GM21390 (cell line): ENCODE measurements around the gene RAB5IF.

Source experiments
- ATAC-seq: cut with Tn5 transposase; IDR thresholded peaks from one replicate; pipeline ENCODE4 v1.9.1; 2021; ENCODE audit not compliant: unreplicated experiment

Gene RAB5IF

DNA sequence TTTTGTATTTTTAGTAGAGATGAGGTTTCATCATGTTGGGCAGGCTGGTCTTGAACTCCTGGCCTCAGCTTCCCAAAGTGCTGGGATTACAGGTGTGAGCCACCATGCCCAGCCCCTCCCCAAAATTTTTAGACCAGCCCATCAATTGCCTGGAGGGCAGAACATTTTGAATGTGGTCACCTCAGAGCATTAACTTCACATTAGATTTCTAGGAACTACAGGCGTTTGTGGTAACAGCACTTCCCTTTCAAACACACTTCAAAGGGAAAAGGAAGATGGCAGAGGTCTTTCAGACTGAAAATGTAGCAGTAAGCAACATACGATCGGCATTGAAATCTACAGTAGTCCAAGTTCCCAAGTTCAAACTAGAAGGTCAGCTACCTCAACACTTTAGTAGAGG, 52.7 kb downstream of the RAB5IF start:
- no peak for ATAC-seq
